Activated CD8-positive, alpha-beta T cell treated with anti-CD3 and anti-CD28 coated beads for 36 hours (primary cell): ENCODE measurements around the gene DNASE1L3. TPM values are rescaled to one million over a fixed set of nuclear protein-coding genes. Genes with fewer than 3 reads are reported as not detected.

ENCODE experiments used
- ATAC-seq: fragments of 200-7000 bp; cut with Tn5 transposase; one replicate; pipeline ENCODE4 v1.10.0; 2021; ENCODE audit warnings: mild to moderate bottlenecking, moderate library complexity
- CTCF ChIA-PET: fragments of 350-600 bp; sonication (Branson Sonifier 250); formaldehyde crosslinking; loops from one replicate; lab custom pipeline; 2021; ENCODE audit warnings: antibody characterized with exemption; lab: Charles Lee
- POLR2A ChIA-PET: fragments of 350-600 bp; sonication (Branson Sonifier 250); formaldehyde crosslinking; loops from one replicate; lab custom pipeline; 2021; ENCODE audit warnings: antibody characterized with exemption; lab: Charles Lee
- DNase-seq: peaks from one replicate; pipeline ENCODE4 v3.0.0-alpha.2; 2020
- H3K27ac Mint-ChIP-seq: one replicate; pipeline ENCODE4 v1.8.0; 2021; ENCODE audit warnings: mild to moderate bottlenecking, mixed read lengths
- H3K27me3 Mint-ChIP-seq: one replicate; pipeline ENCODE4 v1.8.0; 2021; ENCODE audit warnings: mixed read lengths
- H3K36me3 Mint-ChIP-seq: one replicate; pipeline ENCODE4 v1.8.0; 2021; ENCODE audit warnings: low read depth, mixed read lengths
- H3K4me1 Mint-ChIP-seq: one replicate; pipeline ENCODE4 v1.8.0; 2021; ENCODE audit warnings: low read depth, mixed read lengths
- H3K4me3 Mint-ChIP-seq: one replicate; pipeline ENCODE4 v1.8.0; 2021; ENCODE audit warnings: mild to moderate bottlenecking, moderate library complexity, mixed read lengths
- H3K9me3 Mint-ChIP-seq: one replicate; pipeline ENCODE4 v1.8.0; 2021; ENCODE audit warnings: mixed read lengths
- intact Hi-C: fragments of 100-400 bp; cut with micrococcal nuclease; formaldehyde crosslinking; loops from one replicate; pipeline ENCODE4 v1.10.0; 2022
- total RNA-seq, 2 experiments: library from RNA; stranded (reverse); gene quantifications; one replicate each; pipeline ENCODE4 v1.2.3, GENCODE V29; 2021
- TF ChIP-seq, protein P1 (sequence below): fragments of 200-600 bp; IDR thresholded peaks from one replicate; pipeline ENCODE4 v1.8.0; 2022; ENCODE audit warnings: antibody characterized with exemption, mild to moderate bottlenecking

Gene DNASE1L3
- total RNA-seq, 2 experiments from 2014 or later, result not detected

DNA sequence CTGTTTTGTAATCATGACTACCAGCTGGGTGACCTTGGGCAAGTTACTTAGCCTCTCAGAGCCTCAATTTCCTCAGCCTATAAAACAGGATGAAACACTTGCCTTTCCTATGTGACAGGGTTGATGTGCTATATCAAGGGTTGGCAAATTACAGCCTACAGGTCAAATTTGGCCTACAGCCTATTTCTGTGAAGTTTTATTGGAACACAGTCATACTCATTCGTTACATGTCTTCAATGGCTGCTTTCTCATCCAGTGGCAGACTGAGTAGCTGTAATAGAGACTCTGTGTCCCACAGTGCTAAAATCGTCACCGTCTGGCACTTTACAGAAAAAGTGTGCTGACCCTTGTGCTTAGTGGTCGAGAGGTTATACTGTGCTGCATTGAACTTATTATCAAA, 43.4 kb upstream of the DNASE1L3 start:
- no peak overlapping the region for H3K4me3 Mint-ChIP-seq
- ATAC-seq (no peak), DNase-seq (no peak)
- H3K9me3 Mint-ChIP-seq, result no peaks in the 10 kb centered on the region
- ChIA-PET CTCF (no interaction called here), POLR2A (no interaction called here)
- no peaks in the 10 kb centered on the region for H3K27me3 Mint-ChIP-seq
- TF ChIP-seq, protein P1, sequence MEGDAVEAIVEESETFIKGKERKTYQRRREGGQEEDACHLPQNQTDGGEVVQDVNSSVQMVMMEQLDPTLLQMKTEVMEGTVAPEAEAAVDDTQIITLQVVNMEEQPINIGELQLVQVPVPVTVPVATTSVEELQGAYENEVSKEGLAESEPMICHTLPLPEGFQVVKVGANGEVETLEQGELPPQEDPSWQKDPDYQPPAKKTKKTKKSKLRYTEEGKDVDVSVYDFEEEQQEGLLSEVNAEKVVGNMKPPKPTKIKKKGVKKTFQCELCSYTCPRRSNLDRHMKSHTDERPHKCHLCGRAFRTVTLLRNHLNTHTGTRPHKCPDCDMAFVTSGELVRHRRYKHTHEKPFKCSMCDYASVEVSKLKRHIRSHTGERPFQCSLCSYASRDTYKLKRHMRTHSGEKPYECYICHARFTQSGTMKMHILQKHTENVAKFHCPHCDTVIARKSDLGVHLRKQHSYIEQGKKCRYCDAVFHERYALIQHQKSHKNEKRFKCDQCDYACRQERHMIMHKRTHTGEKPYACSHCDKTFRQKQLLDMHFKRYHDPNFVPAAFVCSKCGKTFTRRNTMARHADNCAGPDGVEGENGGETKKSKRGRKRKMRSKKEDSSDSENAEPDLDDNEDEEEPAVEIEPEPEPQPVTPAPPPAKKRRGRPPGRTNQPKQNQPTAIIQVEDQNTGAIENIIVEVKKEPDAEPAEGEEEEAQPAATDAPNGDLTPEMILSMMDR, result no peak
- H3K4me1 Mint-ChIP-seq, result peaks cover 8% of the 10 kb centered on the region
- H3K36me3 Mint-ChIP-seq, result peaks cover 4% of the 10 kb centered on the region
- no peak overlapping the region for H3K27ac Mint-ChIP-seq
- intact Hi-C loops, result no loop called here

DNA sequence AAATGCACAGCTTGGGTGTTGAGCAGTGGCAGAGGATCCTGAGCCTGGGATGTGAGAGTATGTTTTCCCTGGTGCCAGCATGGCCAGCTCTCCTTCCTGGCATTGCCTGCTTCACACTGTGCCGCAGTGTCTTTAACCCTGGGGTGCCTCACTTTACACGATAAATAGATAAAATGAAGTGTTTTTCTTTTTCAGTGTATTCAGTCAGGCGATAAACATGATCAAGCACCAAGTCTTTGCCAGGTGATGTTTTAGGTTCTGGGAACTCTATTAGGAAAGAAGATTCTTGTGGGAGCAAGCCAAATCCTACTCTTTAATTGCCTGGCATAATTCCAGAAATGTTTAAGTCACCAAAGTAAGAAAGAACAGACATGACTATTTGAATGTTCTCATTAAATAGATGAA, 40.9 kb upstream of the DNASE1L3 start:
- Mint-ChIP-seq H3K4me3 (no peak overlapping the region), H3K36me3 (no peaks in the 10 kb centered on the region), H3K9me3 (no peaks in the 10 kb centered on the region), H3K4me1 (peaks cover 8% of the 10 kb centered on the region), H3K27me3 (no peaks in the 10 kb centered on the region), H3K27ac (no peak overlapping the region)
- no peak for ATAC-seq
- POLR2A ChIA-PET, result no interaction called here
- intact Hi-C loops, result no loop called here
- CTCF ChIA-PET, result no interaction called here
- DNase-seq, result no peak
- TF ChIP-seq, protein P1, result no peak

DNA sequence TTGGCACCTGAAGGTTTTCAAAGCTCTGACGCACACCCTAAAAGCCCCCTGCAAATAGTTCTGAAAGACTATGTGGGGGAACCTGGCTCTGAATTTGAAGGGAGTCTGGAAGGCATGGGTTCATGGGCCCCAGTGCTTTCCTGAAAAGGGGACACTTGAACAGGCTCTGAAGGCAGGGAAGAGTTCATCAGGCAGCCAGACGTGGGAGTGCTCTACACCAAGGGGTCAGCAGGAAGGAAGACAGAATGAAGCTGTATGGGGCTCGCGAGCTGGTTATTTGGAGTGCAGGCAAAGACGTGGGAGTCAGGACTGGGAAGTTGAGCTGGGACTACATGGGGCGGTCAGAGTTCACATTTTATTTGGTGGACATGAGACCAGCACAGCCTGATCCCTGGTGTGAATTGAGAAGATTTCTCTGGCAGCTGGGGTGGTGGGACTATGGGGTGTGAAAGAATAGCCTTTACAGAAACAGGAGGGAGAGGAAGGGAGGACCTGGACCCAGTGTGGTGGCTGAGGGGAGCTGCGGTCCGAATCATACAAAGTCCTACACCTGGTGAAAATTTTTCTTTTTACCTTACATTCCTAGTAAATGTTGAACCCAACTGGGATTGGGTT, 39.4 kb upstream of the DNASE1L3 start:
- CTCF ChIA-PET, result interaction anchor here (0.6 to 1.3 kb wide), 2 partner anchors 56 to 114 kb away, joined by 3 read pairs; partner anchors contain the start of genes HTD2 and RPP14
- H3K4me1 Mint-ChIP-seq, result peaks cover 8% of the 10 kb centered on the region
- no peaks in the 10 kb centered on the region for H3K36me3 Mint-ChIP-seq
- H3K27me3 Mint-ChIP-seq, result no peaks in the 10 kb centered on the region
- TF ChIP-seq, protein P1, result no peak
- intact Hi-C loops, result no loop called here
- POLR2A ChIA-PET, result no interaction called here
- H3K27ac Mint-ChIP-seq, result no peak overlapping the region
- DNase-seq (no peak), ATAC-seq (no peak)
- no peak overlapping the region for H3K4me3 Mint-ChIP-seq
- H3K9me3 Mint-ChIP-seq, result no peaks in the 10 kb centered on the region

DNA sequence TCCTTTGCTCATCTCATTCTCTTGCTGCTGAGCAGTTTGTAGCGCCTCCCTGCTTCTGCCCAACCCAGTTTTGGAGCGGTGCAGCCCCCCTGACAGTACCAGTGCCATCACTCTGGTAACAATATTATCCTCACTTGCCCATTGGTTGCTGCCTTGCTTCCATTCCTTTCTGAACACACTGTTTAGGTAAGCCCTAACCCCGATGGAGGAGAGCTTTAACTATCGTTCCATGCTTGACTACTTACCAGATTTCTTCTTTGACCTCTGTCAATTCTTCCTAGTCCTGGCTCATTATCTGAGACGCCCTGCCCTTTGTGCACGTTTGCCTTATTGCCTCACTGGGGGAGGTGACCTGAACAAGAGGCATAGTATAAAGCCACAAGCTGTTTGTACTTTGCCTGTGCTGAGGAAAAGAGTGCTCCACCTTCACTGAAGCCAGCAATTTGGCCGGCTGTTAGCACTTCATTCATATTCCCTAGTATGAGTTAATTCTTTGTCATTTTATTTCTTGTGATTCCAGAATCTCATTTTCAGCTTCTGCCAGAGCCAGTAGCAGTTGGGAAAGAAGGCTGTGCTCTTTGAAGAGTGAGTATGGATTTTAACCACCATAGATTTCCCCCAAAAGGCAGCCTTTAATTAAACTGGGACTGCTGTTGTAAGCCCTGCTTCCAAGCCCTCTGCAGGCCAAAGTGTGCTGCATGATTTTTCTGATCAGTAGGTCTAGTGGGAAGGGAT, 38.8 kb upstream of the DNASE1L3 start:
- Mint-ChIP-seq H3K4me3 (no peak overlapping the region), H3K4me1 (peaks cover 8% of the 10 kb centered on the region), H3K27me3 (no peaks in the 10 kb centered on the region), H3K9me3 (no peaks in the 10 kb centered on the region), H3K27ac (no peak overlapping the region), H3K36me3 (no peaks in the 10 kb centered on the region)
- TF ChIP-seq, protein P1, result no peak
- ATAC-seq (peak; percentile 39), DNase-seq (no peak)
- ChIA-PET CTCF (interaction anchor here (0.6 to 1.3 kb wide), 3 partner anchors 56 to 113 kb away, joined by 3 read pairs; partner anchors contain the start of genes HTD2 and RPP14), POLR2A (no interaction called here)
- intact Hi-C loops, result no loop called here
